Trophoblast cell (in vitro differentiated cells and primary cell): ENCODE measurements around the gene FOCAD. TPM values are rescaled to one million over a fixed set of nuclear protein-coding genes. Genes with fewer than 3 reads are reported as not detected.

ENCODE experiments used
- DNase-seq, 2 donors: peaks; one replicate each; pipeline ENCODE4 v3.0.0-alpha.2; 2016
- H2AFZ ChIP-seq: 2 replicates; pipeline ENCODE4 v1.6.1; 2013; ENCODE audit warnings: low read length, moderate library complexity, mild to moderate bottlenecking; ENCODE audit not compliant: insufficient read depth, poor library complexity
- H2AK5ac ChIP-seq: 2 replicates; pipeline ENCODE4 v1.6.1; 2013; ENCODE audit warnings: mild to moderate bottlenecking, low read length
- H2BK120ac ChIP-seq: 2 replicates; pipeline ENCODE4 v1.6.1; 2013; ENCODE audit warnings: low read length, mild to moderate bottlenecking, moderate library complexity; ENCODE audit not compliant: insufficient read depth, poor library complexity
- H2BK12ac ChIP-seq: 2 replicates; pipeline ENCODE4 v1.6.1; 2013; ENCODE audit warnings: mild to moderate bottlenecking, low read length, moderate library complexity
- H2BK5ac ChIP-seq: 2 replicates; pipeline ENCODE4 v1.6.1; 2013; ENCODE audit warnings: low read length, low read depth, moderate library complexity, mild to moderate bottlenecking; ENCODE audit not compliant: poor library complexity
- H3K14ac ChIP-seq: 2 replicates; pipeline ENCODE4 v1.6.1; 2013; ENCODE audit warnings: mild to moderate bottlenecking, low read length
- H3K18ac ChIP-seq: 2 replicates; pipeline ENCODE4 v1.6.1; 2013; ENCODE audit warnings: mild to moderate bottlenecking, low read length
- H3K23ac ChIP-seq: 2 replicates; pipeline ENCODE4 v1.6.1; 2013; ENCODE audit warnings: low read length
- H3K27ac ChIP-seq: 2 replicates; pipeline ENCODE4 v1.5.1; 2013; ENCODE audit warnings: low read depth, mild to moderate bottlenecking, inconsistent platforms, low read length, moderate library complexity
- H3K27me3 ChIP-seq: 2 replicates; pipeline ENCODE4 v1.6.1; 2013; ENCODE audit warnings: inconsistent platforms, mild to moderate bottlenecking, low read length, moderate library complexity; ENCODE audit not compliant: insufficient read depth
- H3K36me3 ChIP-seq, 2 experiments: 1 replicate in 1 of 2; 2 replicates in 1 of 2; pipeline ENCODE4 v1.6.1; 2013; ENCODE audit warnings: low read length in 2 of 2, mild to moderate bottlenecking in 2 of 2, moderate library complexity in 1 of 2; ENCODE audit not compliant: insufficient read depth in 2 of 2, control insufficient read depth in 1 of 2
- H3K4ac ChIP-seq: 2 replicates; pipeline ENCODE4 v1.6.1; 2013; ENCODE audit warnings: low read depth, mild to moderate bottlenecking, low read length, moderate library complexity
- H3K4me1 ChIP-seq, 2 experiments: 1 replicate in 1 of 2; 2 replicates in 1 of 2; pipeline ENCODE4 v1.6.1; 2013; ENCODE audit warnings: low read length in 2 of 2, mild to moderate bottlenecking in 2 of 2, moderate library complexity in 1 of 2; ENCODE audit not compliant: insufficient read depth in 2 of 2, control insufficient read depth in 1 of 2
- H3K4me2 ChIP-seq: 2 replicates; pipeline ENCODE4 v1.6.1; 2013; ENCODE audit warnings: inconsistent platforms, mild to moderate bottlenecking, low read length, moderate library complexity
- H3K4me3 ChIP-seq: 2 replicates; pipeline ENCODE4 v1.5.1; 2013; ENCODE audit warnings: mild to moderate bottlenecking, low read depth, low read length, inconsistent platforms
- H3K79me1 ChIP-seq: one replicate; pipeline ENCODE4 v1.6.1; 2013; ENCODE audit warnings: low read length
- H3K79me2 ChIP-seq: 2 replicates; pipeline ENCODE4 v1.6.1; 2013; ENCODE audit warnings: low read length, mild to moderate bottlenecking; ENCODE audit not compliant: control insufficient read depth, insufficient read depth, poor library complexity
- H3K9ac ChIP-seq: 2 replicates; pipeline ENCODE4 v1.6.1; 2013; ENCODE audit warnings: mild to moderate bottlenecking, low read length
- H3K9me3 ChIP-seq: 2 replicates; pipeline ENCODE4 v1.6.1; 2013; ENCODE audit warnings: low read depth, mild to moderate bottlenecking, control low read depth, inconsistent platforms, low read length; ENCODE audit not compliant: insufficient read depth
- H4K12ac ChIP-seq: 2 replicates; pipeline ENCODE4 v1.6.1; 2013; ENCODE audit warnings: low read depth, mild to moderate bottlenecking, low read length, moderate library complexity
- H4K8ac ChIP-seq: 2 replicates; pipeline ENCODE4 v1.6.1; 2013; ENCODE audit warnings: low read depth, mild to moderate bottlenecking, low read length, moderate library complexity
- H4K91ac ChIP-seq: one replicate; pipeline ENCODE4 v1.6.1; 2013; ENCODE audit warnings: low read depth, mild to moderate bottlenecking, low read length, moderate library complexity
- WGBS: extraction: QIAGEN DNeasy Blood & Tissue Kit; methylation state at CpG from one replicate; pipeline ENCODE4 v1.1.7; 2013; ENCODE audit warnings: missing lambda C conversion rate; ENCODE audit not compliant: insufficient read length, insufficient coverage; ENCODE audit errors: extremely low coverage; 5-methylcytosine and 5-hydroxymethylcytosine counted together
- polyA plus RNA-seq: library from polyadenylated mRNA; stranded (reverse); fragments of 200-250 nt; gene quantifications from 2 replicates; pipeline ENCODE4 v1.2.3, GENCODE V29; 2013

Gene FOCAD
- polyA plus RNA-seq: 16.8 and 17.7 TPM in 2 replicates

GRCh38 chr9:20684035-20684874, at the start of gene FOCAD:
Gene FOCAD (plus strand): TSS chr9:20684259. CDS start chr9:20715354, 31,095 bp downstream.
- Histone ChIP-seq H4K12ac (peak within 1 kb of the TSS; percentile 73), H3K4ac (peak within 1 kb of the TSS; percentile 58), H3K9me3 (peaks cover 1% of the 10 kb centered on the region), H3K23ac (no peak within 1 kb of the TSS), H2BK5ac (peak within 1 kb of the TSS; percentile 81), H2AK5ac (peak within 1 kb of the TSS; percentile 21), H3K4me1 (peaks cover 0 to 4% of the 10 kb centered on the region in 2 experiments), H3K79me2 (peaks cover 4% of the 10 kb centered on the region), H4K8ac (peak within 1 kb of the TSS; percentile 70), H3K36me3 (no peaks in the 10 kb centered on the region), H2BK120ac (peak within 1 kb of the TSS; percentile 45), H2BK12ac (no peak within 1 kb of the TSS), H3K4me3 (peak within 1 kb of the TSS; percentile 91), H3K79me1 (peaks cover 7% of the 10 kb centered on the region), H4K91ac (peak within 1 kb of the TSS; percentile 80), H2AFZ (peak within 1 kb of the TSS; percentile 72), H3K27ac (peak within 1 kb of the TSS; percentile 85), H3K9ac (peak within 1 kb of the TSS; percentile 92), H3K4me2 (peak within 1 kb of the TSS; percentile 75), H3K18ac (peak within 1 kb of the TSS; percentile 82), H3K14ac (peak within 1 kb of the TSS; percentile 69), H3K27me3 (no peaks in the 10 kb centered on the region)
- WGBS: no CpG with 5 or more reads among the region's 78 CpGs
- DNase-seq: peak; percentile 98

- Histone ChIP-seq H2BK5ac (no peak overlapping the region), H2AK5ac (no peak overlapping the region), H3K18ac (no peak overlapping the region), H3K4me1 (peaks cover 3 to 12% of the 10 kb centered on the region in 2 experiments), H3K9me3 (no peaks in the 10 kb centered on the region), H3K14ac (no peak overlapping the region), H3K4ac (no peak overlapping the region), H3K79me2 (no peaks in the 10 kb centered on the region), H3K27me3 (no peaks in the 10 kb centered on the region), H4K91ac (no peak overlapping the region), H3K36me3 (no peaks in the 10 kb centered on the region), H3K23ac (no peak overlapping the region), H3K9ac (no peak overlapping the region), H3K4me3 (no peak overlapping the region), H3K79me1 (no peaks in the 10 kb centered on the region), H4K12ac (no peak overlapping the region), H4K8ac (no peak overlapping the region), H2BK120ac (no peak overlapping the region), H3K4me2 (no peak overlapping the region), H2BK12ac (no peak overlapping the region), H2AFZ (no peak overlapping the region), H3K27ac (no peak overlapping the region)
- DNase-seq: no peak
- WGBS: no CpG with 5 or more reads among the region's 4 CpGs
These were observed 49.2 kb upstream of the FOCAD start for GRCh38 chr9:20634895-20635294.

GRCh38 chr9:20636888-20637440, 47.1 kb upstream of the FOCAD start:
- Histone ChIP-seq H3K79me2 (no peaks in the 10 kb centered on the region), H2BK5ac (no peak overlapping the region), H3K27me3 (no peaks in the 10 kb centered on the region), H3K4me1 (peaks cover 3 to 12% of the 10 kb centered on the region in 2 experiments), H3K4me2 (no peak overlapping the region), H3K18ac (no peak overlapping the region), H3K36me3 (no peaks in the 10 kb centered on the region), H2BK120ac (peak overlapping the region; percentile 72), H2BK12ac (no peak overlapping the region), H3K9me3 (no peaks in the 10 kb centered on the region), H3K14ac (no peak overlapping the region), H4K12ac (no peak overlapping the region), H3K79me1 (no peaks in the 10 kb centered on the region), H3K4ac (no peak overlapping the region), H3K4me3 (no peak overlapping the region), H3K9ac (no peak overlapping the region), H3K27ac (no peak overlapping the region), H2AFZ (no peak overlapping the region), H2AK5ac (no peak overlapping the region), H3K23ac (no peak overlapping the region), H4K91ac (no peak overlapping the region), H4K8ac (peak overlapping the region; percentile 19)
- peak; percentile 30 to 70 for DNase-seq
- no CpG with 5 or more reads among the region's 3 CpGs for whole genome bisulfite sequencing

GRCh38 chr9:20640331-20641187, 43.5 kb upstream of the FOCAD start:
- Histone ChIP-seq H2AFZ (no peak overlapping the region), H3K9me3 (no peaks in the 10 kb centered on the region), H3K4me2 (no peak overlapping the region), H4K12ac (no peak overlapping the region), H3K18ac (no peak overlapping the region), H3K79me1 (no peaks in the 10 kb centered on the region), H2AK5ac (no peak overlapping the region), H3K4me1 (peaks cover 0 to 3% of the 10 kb centered on the region in 2 experiments), H3K4me3 (no peak overlapping the region), H4K91ac (no peak overlapping the region), H3K9ac (no peak overlapping the region), H3K27ac (no peak overlapping the region), H3K79me2 (no peaks in the 10 kb centered on the region), H3K27me3 (no peaks in the 10 kb centered on the region), H2BK12ac (no peak overlapping the region), H3K4ac (no peak overlapping the region), H4K8ac (no peak overlapping the region), H3K36me3 (no peaks in the 10 kb centered on the region), H2BK120ac (no peak overlapping the region), H3K14ac (no peak overlapping the region), H2BK5ac (no peak overlapping the region), H3K23ac (no peak overlapping the region)
- no CpG with 5 or more reads among the region's 7 CpGs for WGBS
- no peak for DNase-seq
